ENCODE results near the gene OAS3.
"Not testable (repeated sequence)": the region's sequence is repeated elsewhere in the genome, so short reads cannot be mapped to it uniquely, and the experiment has no call there.

The OAS3 gene

GRCh38 chr12:112924986-112925385 is 13.3 kb upstream of the OAS3 start:
- DNase-seq: no peak

GRCh38 chr12:112926416-112927033 is 11.7 kb upstream of the OAS3 start:
- not testable (repeated sequence) for DNase-seq

GRCh38 chr12:112927475-112927874 is 10.8 kb upstream of the OAS3 start:
- DNase-seq: no peak

- DNase-seq: no peak
These were observed 10.3 kb upstream of the OAS3 start for GRCh38 chr12:112927925-112928324.

- DNase-seq: no peak
These were observed 9.3 kb upstream of the OAS3 start for GRCh38 chr12:112928978-112929377.

- DNase-seq: no peak
These were observed 8.6 kb upstream of the OAS3 start for GRCh38 chr12:112929715-112930114.

GRCh38 chr12:112930350-112930749 is 7.9 kb upstream of the OAS3 start:
- no peak for DNase-seq

- DNase-seq: no peak
These were observed 5.7 kb upstream of the OAS3 start for GRCh38 chr12:112932485-112933128.

- DNase-seq: no peak
These were observed 5.2 kb upstream of the OAS3 start for GRCh38 chr12:112933129-112933505.

- DNase-seq: no peak
These were observed 2.0 kb upstream of the OAS3 start for GRCh38 chr12:112936264-112936663.

- DNase-seq: peak; percentile 18
These were observed 1.3 kb upstream of the OAS3 start for GRCh38 chr12:112936927-112937326.

GRCh38 chr12:112938751-112939150 is 477 bp downstream of the OAS3 start:
- DNase-seq: no peak

- DNase-seq: no peak
These were observed 1.6 kb downstream of the OAS3 start for GRCh38 chr12:112939761-112940381.

- DNase-seq: no peak
These were observed 3.5 kb downstream of the OAS3 start for GRCh38 chr12:112941528-112942335.

GRCh38 chr12:112942572-112942971 is 4.3 kb downstream of the OAS3 start:
- DNase-seq: no peak

- no peak for DNase-seq
These were observed 5.9 kb downstream of the OAS3 start for GRCh38 chr12:112944024-112944690.

GRCh38 chr12:112945515-112945914 is 7.2 kb downstream of the OAS3 start:
- DNase-seq: no peak

- no peak for DNase-seq
These were observed 8.1 kb downstream of the OAS3 start for GRCh38 chr12:112946236-112947000.

- DNase-seq: no peak
These were observed 9.0 kb downstream of the OAS3 start for GRCh38 chr12:112947314-112947713.

- DNase-seq: no peak
These were observed 9.5 kb downstream of the OAS3 start for GRCh38 chr12:112947761-112948160.

GRCh38 chr12:112948806-112949205 is 10.5 kb downstream of the OAS3 start:
- DNase-seq: no peak

GRCh38 chr12:112950701-112951100 is 12.4 kb downstream of the OAS3 start:
- no peak for DNase-seq
